HT1080 (cell line): ENCODE data around the gene PTN. TPM values are rescaled to one million over a fixed set of nuclear protein-coding genes. Genes with fewer than 3 reads are reported as not detected.
"Not testable (repeated sequence)": the region's sequence is repeated elsewhere in the genome, so short reads cannot be mapped to it uniquely, and the experiment has no call there.

Source experiments
- DNase-seq: peaks from one replicate; pipeline ENCODE4 v3.0.0-alpha.2; 2015; ENCODE audit warnings: low read depth
- total RNA-seq: library from RNA; depleted of rRNA; stranded (reverse); fragments of >200 nt; shearing (Covaris generic); gene quantifications from 2 replicates; pipeline ENCODE4 v1.2.3, GENCODE V29; 2014

PTN gene
- total RNA-seq, 1 experiment from 2014 or later: 0.23 TPM

GRCh38 chr7:137268001-137268865, 75.3 kb downstream of the PTN start:
- DNase-seq: not testable (repeated sequence)

DNA sequence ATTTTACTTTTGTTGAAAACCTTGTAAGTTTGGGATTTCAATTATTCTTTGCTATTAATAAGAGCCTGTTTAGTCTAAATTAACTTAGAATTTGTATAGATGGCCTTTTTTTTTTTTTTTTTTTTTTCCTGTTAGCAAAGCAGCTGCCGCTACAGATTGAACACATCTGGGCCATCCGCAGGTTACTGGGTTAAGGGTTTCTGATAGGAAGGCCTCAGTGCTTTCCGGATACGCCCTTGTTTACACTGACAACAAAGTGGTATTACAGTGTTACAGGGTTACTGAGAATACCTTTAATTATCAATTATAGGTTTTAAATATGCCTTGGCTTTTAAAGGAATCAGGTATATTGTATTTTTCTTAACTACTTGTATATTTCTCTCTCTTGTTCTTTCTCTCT, 76.8 kb downstream of the PTN start:
- DNase-seq: no peak

DNA sequence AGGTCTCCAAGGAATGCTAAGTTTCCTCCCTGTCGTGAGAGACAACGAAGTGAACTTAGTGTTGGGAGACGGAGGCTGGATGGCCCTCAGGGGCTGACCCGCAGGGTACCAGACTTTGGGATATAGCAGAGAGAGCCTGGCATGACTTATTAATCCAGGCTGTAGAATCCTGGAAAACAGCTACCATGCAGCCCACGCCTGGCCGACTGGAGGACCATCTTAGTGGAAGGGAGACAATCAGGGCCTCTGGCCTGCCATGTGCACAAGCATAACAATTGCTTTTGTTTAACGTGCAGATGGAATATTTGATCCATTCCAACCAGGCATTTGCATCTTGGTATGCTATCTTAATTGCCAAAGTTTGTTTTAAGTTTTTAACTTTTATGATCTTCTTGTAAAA, 78.1 kb downstream of the PTN start:
- DNase-seq: not testable (repeated sequence)

- DNase-seq: no peak
Measured at GRCh38 chr7:137262599-137262998, 80.9 kb downstream of the PTN start.

DNA sequence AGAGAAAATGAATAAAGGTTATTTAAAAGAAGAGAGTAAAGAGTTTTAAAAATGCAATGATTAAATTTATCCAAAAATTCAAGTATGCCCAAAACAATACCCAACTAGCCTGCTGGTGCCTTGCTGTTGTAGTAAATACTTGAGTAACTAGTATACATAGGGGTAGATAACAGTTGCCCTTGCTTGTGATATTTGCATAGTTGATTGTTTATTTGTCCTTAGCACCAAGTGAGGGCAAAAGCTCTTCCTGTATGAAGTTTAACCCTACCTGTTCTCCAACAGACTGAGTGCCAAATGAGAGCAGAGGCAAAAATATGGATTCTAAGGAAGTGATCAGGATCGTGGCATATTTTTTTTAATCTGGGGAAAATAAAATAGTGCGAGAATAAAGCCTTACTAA, 85.0 kb downstream of the PTN start:
- DNase-seq: no peak

- DNase-seq: no peak
Measured at GRCh38 chr7:137254766-137255165, 88.8 kb downstream of the PTN start.

GRCh38 chr7:137245890-137246289, 97.6 kb downstream of the PTN start:
- DNase-seq: peak; percentile 10

GRCh38 chr7:137245186-137245585, 98.3 kb downstream of the PTN start:
- DNase-seq: no peak

- no peak for DNase-seq
Measured at GRCh38 chr7:137243741-137244140, 99.8 kb downstream of the PTN start.

GRCh38 chr7:137242616-137243015, 100.9 kb downstream of the PTN start:
- DNase-seq: no peak

GRCh38 chr7:137241655-137242360, 101.7 kb downstream of the PTN start:
- no peak for DNase-seq

DNA sequence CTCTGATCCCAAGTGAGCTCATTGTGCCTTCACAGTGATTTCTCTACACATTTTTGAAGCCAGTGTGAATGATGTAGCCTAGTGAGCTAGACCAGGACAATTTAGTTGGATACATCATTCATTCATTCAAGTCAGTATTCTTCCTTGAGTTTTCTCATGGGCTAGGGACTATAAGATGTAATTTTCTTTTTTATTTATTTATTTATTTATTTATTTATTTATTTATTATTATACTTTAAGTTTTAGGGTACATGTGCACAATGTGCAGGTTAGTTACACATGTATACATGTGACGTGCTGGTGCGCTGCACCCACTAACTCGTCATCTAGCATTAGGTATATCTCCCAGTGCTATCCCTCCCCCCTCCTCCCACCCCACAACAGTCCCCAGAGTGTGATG, 104.3 kb downstream of the PTN start:
- DNase-seq: not testable (repeated sequence)

GRCh38 chr7:137235434-137235833, 108.1 kb downstream of the PTN start:
- DNase-seq: no peak

DNA sequence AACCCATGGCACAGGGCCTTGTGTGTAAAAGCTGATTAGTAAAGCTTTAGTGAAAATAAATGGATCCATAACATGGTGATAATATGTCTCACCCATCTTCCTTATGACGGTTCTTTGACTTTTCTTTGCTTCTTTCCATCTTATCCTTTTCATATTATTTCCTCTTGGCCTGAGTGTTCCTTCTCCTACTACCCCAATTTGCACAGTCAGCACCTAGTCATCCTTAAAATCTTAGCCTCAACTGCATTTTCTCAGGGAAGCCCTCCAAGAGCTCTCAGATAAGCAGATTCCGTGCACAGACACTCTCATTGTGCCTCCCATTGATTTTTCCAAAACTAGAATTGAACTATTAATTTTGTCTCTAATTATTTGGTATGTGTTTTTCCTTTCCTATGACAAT, 112.4 kb downstream of the PTN start:
- DNase-seq: no peak

DNA sequence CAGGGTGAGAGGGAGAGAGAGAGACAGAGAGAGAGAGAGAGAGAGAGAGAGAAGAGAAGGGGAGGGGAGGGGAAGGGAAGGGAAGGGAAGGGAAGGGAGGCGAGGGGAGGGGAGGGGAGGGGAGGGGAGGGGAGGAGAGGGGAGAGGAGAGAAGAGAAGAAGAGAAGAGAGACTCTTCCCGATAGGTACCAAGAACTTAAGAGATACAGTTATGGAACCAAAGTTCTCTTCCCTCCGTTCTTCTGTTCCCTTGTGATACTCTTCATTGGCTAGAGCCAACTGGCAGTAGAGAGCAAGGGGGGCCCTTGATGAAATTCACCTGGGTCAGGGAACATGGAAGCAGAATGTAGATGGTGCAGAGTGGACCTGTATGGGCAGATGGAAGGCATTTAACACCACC, 122.1 kb downstream of the PTN start:
- no peak for DNase-seq

DNA sequence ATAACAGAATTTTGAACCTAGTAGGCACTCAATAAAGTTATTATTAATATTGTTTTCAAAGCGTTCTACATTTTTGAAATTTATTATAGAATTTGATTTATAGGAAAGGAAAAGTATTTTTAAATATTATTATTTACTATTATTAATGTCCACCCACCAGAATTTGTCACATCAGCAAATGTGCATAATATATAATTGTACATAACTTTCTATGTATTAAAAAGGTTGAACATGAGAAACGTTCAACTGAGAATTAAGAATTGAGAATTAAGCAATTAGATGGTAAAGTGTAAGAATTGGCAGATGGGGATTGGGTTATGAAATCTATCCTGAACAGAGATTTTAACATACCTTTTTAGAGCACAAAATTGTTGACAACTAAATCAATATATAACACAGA, 129.8 kb downstream of the PTN start:
- no peak for DNase-seq

DNA sequence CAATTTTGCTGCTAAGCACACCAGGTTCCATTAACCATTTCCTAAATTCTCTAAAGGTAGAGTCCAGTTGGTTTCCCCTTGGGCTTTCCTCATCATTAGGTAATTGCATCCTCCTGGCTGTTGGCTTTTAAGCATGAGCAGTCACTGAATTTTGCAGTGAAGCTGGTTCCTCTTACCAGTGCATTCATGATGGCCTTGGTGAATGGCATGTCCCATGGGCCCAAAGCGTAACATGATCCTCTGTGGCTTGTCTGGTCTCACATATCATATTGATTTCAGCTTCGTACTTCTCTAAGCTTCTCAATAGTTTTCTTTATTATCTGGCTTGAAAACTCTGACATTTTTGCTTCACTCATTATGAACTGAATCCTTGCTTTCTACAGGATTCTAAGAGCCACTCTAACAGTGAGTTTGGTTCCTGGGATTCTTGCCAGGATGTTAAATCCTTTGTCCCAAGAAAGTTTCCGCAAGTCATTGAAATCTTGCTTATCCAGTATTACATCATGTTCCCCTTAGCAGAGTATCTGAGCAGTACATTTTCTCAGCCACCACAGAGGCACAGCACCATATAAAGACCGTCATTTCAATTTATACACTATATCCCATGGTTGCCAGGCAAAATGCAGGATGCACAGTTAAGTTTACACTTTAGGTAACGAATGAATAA, 134.2 kb downstream of the PTN start:
- DNase-seq: no peak

GRCh38 chr7:137206770-137207169, 136.8 kb downstream of the PTN start:
- DNase-seq: no peak

- no peak for DNase-seq
Measured at GRCh38 chr7:137204246-137204645, 139.3 kb downstream of the PTN start.

GRCh38 chr7:137203351-137203750, 140.2 kb downstream of the PTN start:
- DNase-seq: no peak

DNA sequence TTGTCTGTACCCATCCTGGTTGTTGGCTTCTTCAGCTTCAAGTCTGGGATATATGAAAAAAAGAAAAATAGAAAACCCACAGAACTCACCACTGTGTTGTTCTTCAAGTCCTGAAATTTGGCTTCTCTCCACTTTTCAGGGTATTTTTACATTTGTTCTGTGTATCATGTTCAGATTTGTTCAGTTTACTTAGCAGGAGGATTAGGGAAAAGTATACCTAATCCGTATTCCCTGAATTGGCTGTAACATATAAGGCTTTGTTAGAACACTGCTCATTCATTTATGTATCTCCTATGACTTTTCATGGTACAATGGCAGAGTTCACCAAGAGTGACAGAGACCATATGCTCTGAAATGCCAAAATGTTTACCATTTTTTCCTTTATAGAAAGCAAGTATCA, 146.9 kb downstream of the PTN start:
- DNase-seq: no peak

DNA sequence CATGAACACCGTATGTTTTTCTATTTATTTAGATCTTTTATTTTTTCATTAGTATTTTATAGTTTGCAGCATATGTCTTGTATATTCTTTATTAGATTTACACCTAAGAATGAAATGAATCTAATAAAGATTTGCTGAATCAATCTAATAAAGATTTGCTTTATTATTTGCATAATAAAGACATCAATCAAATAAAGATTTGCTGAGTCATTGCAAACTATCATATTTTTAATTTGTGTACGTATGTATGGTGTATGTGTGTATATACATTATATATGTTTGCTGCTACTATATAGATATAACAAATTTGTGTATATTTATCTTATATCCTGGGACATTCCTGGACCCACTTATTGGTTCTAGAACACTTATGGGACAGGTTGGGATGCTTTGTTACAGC, 147.5 kb downstream of the PTN start:
- DNase-seq: no peak
